Amniotic stem cell (primary cell): Measurements from ENCODE around the gene TXLNB.

Source experiments
- DNase-seq: peaks from one replicate; lab custom pipeline; 2025; lab: John Stamatoyannopoulos, UW

Gene TXLNB

GRCh38 chr6:139270249-139270648, 21.5 kb downstream of the TXLNB start:
- no peak for DNase-seq

DNA sequence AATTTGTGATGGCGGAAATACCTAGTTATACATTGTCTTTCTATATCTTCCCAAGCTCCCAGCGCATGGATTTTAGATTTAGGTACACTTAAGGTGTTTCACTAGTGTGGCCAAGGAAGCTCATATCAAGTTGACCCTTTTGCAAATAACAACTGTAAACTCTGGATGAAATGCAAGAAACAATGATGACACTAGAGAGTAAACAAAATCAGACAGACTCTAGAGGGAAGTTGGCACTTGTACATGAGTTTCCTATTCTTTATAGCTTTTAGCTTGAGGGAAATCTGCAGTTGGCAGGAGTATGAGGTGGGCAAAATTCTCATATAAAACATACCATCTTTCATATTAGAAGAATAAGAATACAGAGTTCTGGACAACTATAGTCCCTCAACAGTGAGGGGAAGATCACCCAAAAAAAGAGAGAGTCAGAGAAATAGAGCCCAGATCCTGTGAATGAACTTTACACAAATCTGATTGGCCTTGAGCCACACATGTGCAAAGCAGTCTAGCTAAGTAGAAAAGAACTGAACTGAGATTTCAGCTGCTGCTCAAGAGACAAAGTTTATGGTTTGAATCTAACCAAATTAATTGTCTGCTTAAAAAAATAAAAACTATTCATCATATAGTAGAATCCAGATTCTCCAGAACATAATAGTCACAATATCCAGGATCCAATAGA, 26.1 kb downstream of the TXLNB start:
- no peak for DNase-seq

DNA sequence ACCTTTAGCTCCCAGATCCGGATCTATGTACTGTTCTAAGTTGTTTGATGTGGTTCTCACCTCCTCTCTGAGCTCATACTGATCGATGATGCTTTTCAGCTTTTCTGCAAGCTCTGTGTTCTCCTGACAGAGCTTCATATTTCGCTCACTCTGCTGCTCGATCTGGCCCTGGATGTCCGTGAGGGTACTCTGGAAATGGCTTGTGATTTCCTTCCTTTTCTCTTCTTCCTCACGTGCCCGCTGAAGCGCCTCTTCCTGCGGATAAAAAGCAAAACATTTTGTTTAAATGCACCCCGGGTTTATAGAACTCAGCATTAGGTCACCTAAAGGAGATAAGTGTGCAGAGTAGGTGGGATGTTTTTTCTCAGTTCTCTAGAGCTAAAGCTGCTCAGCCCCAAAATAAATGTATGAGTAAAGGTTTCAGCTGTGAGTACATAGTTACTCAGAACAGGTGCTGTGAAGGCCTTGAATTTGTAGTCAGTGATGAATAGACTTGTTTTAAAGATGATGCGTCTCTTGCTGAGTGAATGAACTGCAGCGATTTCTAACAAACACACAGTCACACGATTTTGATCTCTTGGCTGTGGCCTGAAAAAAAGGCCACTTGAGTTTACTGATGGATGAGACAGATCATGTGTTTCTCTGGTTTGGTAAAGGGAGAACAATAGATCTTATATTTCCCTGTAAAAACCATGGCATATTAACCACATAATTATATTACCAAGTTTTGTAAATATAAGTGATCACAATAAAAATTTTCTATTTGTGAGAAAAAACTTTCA, 29.1 kb downstream of the TXLNB start:
- DNase-seq = no peak

DNA sequence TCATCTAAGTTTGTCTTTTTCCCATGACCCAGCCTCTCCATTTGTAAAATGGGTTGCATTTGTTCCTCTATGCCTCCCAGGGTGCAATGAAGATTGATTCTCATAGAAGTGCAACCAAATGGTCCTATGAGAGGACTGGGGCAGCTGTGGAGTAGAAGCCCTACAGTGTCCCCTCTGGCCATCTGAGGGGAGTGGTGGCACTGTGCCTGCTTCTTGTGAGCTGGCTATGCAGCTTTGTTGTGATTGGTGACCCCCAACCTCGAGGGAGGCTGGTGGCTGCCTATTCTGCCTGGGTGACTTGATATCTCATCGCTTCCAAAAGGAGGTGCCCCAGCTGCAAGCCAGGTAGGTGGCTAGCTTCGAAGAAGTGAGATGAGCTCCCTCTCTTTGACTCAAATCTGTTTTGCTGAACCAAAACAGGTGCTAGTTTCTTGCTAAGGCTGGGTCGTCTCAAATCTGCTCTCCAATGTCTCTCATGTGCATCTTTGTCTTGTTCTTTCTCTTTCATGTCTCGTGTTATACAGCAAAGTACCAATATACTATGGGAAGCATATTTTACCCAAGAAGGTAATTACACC, 33.9 kb downstream of the TXLNB start:
- DNase-seq = no peak

DNA sequence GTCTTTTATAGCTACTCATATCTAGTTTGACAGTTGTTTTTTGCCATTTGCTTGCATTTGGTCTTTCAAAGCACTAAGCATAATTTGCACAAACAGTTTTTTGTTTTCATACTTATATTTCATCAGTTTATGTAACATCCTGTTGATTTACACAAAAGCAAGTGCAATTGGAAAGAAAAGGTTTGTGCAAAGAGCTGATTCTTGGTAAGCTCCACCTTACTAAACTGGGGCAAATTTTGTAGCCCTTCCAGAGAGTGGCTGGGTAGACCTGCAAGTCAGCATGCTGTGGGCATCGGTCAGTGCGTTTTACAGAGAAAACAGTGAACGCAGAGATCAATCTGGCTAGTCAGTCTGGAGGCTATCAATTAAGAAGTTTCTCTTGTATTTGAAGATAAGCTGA, 34.5 kb downstream of the TXLNB start:
- DNase-seq = no peak

GRCh38 chr6:139256087-139256486, 35.7 kb downstream of the TXLNB start:
- no peak for DNase-seq

DNA sequence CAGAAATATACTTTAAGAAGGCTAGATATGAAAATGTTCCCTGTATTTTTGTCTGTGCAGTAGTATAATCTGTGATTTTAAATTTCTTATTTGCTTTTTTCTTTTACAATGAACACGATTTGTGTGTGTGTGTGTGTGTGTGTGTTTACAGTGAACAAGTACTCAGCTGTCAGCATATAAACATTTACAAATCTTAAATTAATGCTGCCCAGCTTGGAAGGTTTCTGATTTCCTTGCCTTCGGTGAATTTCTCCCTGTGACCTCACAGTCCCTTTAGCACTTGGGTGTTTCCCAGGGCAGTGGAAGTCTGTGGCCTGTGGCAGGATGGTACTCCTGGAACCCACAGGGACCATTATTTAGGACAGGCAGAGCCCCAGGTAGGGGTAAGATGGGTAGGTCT, 37.6 kb downstream of the TXLNB start:
- DNase-seq = no peak

GRCh38 chr6:139253656-139254055, 38.1 kb downstream of the TXLNB start:
- DNase-seq = no peak

DNA sequence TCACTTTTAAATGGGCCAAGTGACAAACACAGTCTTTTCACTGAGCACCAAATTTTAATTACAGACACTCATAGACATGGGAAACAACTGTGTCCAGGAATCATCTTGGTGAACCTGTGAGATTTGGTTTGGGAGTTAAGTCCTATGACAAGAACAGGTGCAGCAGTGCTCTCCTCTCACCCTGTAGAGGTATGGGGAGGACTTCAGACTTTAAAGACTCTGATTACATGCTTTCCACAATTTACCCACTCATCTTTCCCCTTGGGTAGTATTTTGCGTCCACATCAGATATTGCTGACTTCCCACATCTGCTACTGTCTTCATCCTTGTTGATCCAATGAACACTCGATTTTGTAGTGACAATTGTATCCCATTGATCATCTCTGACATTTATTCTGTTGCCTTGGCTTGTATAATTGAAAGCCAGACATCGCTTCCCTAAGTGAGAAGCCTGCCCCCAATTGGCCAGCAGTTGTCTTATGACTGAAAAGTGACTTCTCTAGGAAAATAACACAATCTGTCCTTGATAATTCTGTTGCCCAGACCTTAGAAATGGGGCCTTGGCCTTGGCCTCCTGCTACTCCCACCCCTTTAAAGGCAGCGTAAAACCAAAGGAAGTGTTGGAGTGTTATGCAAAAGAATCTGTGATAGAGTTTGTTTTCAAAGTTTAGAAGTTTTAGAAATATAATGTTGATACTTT, 40.0 kb downstream of the TXLNB start:
- no peak for DNase-seq

GRCh38 chr6:139251045-139251690, 40.6 kb downstream of the TXLNB start:
- no peak for DNase-seq

GRCh38 chr6:139250296-139251044, 41.3 kb downstream of the TXLNB start:
- DNase-seq = no peak

DNA sequence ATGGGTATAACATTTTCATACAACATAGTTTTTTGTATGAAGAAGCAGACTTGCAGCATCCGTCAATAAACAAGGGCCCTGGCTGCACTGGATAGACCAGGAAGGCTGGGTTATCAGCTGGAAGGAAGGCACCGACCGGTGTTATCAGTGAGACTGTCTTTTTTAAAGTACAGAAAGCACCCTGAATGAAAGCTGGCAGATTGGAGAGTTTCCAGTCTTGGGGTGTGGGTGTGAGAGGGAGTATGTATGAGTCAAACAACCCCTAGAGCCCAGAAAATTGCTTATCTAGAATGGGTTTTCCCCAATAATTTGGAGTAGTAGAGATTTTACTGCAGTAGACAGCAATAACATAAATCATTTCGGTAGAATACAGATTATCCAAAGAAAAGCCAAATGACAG, 42.4 kb downstream of the TXLNB start:
- DNase-seq = no peak

GRCh38 chr6:139248911-139249310, 42.9 kb downstream of the TXLNB start:
- DNase-seq = no peak

- no peak for DNase-seq
These were observed 44.2 kb downstream of the TXLNB start for GRCh38 chr6:139247618-139248017.

DNA sequence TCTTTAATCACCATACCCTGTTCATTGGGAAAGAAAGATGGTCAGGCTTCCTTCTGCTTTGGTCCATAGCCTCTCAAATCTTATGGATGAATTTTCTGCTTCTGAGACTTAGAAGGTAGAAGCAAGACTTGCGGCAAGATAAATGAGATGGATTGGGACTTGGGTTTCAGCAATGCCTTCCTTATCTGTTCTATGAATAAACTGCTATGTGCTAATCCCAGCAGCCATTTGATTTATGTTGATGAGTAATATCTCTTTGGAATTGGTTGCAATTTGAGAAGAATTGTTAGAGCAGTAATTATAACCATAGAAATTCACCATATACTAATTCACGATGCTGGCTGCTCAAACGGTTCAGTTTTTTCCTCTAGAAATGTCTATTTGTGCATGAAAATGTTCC, 48.3 kb downstream of the TXLNB start:
- DNase-seq = no peak

- no peak for DNase-seq
These were observed 49.1 kb downstream of the TXLNB start for GRCh38 chr6:139242457-139243240.

DNA sequence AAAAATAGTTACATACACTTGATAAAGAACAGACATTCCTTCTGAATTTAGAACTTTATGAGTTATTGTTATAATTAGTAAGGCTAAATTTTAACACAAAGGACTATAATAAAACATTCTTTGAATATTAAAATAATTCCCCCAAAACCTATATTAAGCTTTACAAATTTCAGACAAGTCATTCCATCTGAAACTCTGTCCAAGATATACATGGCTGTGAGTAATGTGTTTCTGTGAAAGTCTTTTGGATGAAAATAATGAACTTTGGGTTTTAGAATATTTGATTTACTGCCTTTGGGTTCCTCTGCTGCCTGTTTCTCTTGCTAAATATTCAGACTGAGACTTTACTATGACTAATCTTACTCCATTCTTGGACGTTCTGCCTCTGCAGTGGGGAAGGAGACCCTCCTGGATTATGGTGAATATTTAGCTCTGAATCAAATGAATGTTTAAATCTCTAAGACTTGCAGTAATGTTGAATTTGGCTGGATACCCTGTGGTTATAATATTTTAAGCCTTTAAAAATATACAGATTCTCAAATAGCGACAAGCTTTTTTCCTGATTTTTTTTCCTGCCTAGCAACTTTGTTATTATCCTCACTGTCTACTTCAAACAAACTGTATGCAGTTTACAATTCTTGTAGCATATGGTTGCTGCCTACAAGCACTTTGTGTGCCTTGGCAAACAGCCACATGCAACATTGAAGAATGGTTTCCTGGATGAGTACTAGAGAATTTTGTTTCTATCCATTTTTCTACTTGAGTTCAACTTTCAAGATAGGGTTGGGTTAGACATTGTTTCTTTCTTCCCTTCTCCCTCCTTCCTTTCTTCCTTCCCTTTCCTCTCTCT, 51.4 kb downstream of the TXLNB start:
- DNase-seq = peak; percentile 75

DNA sequence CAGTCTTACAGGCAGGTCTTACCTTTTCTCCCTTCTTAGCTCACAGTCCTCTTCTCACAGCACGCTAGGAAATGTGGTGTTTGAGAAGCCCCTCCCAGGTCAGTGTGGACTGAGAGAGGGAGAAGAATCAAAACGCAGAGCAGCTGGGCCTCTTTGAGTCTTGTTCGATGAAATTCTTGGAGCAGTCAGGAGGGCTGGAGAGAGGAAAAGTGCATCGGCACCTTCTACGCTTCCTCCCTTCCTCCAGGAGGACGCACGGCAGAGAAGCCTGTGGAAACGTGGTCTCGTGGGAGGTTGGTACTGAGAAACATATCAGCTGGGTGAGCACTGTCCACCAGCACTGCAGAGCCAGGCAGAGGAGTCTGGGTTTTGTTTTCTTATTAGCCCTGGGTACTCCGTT, 52.7 kb downstream of the TXLNB start:
- DNase-seq = no peak

- DNase-seq = no peak
These were observed 55.7 kb downstream of the TXLNB start for GRCh38 chr6:139236105-139236504.

GRCh38 chr6:139235661-139236060, 56.1 kb downstream of the TXLNB start:
- DNase-seq = no peak
